GM12801 (cell line): ENCODE data around the gene CDA.

Experiments
- TF ChIP-seq, protein P1 (sequence below): IDR thresholded peaks from one replicate; pipeline ENCODE4 v1.5.1; 2011; ENCODE audit warnings: control low read depth; ENCODE audit not compliant: insufficient read length; ENCODE audit errors: extremely low read depth

The CDA gene

DNA sequence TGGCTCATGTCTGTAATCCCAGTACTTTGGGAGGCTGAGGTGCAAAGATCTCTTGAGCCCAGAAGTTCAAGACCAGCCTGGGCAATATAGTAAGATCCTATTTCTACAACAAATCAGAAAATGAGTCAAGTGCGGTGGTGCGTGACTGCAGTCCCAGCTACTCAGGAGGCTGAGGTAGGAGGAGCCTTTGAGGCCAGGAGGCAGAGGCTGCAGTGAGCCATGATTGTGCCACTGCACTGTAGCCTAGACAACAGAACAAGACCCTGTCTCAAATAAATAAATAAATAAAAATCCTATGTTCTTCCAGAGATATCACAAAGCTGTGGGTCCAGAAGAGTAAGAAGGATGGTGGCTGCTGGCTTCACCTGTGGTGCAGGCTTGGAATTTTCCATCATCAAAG is 22.1 kb downstream of the CDA start:
- TF ChIP-seq, protein P1, sequence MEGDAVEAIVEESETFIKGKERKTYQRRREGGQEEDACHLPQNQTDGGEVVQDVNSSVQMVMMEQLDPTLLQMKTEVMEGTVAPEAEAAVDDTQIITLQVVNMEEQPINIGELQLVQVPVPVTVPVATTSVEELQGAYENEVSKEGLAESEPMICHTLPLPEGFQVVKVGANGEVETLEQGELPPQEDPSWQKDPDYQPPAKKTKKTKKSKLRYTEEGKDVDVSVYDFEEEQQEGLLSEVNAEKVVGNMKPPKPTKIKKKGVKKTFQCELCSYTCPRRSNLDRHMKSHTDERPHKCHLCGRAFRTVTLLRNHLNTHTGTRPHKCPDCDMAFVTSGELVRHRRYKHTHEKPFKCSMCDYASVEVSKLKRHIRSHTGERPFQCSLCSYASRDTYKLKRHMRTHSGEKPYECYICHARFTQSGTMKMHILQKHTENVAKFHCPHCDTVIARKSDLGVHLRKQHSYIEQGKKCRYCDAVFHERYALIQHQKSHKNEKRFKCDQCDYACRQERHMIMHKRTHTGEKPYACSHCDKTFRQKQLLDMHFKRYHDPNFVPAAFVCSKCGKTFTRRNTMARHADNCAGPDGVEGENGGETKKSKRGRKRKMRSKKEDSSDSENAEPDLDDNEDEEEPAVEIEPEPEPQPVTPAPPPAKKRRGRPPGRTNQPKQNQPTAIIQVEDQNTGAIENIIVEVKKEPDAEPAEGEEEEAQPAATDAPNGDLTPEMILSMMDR: no peak

DNA sequence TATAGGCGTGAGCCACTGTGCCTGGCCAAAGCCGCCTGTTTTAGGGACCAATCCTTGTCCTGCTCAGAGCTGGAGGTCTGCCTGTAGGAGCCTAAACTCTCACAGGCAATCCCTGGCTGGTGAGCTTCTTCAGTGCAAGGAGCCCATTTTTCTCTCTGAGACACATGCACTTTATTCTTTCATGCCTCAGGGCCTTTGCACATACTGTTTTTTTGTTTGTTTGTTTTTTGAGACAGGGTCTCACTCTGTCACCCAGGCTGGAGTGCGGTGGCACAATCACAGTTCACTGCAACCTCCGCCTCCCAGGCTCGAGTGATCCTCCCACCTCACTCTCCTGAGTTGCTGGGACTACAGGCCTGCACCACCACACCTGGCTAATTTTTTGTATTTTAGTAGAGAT is 22.8 kb downstream of the CDA start:
- TF ChIP-seq, protein P1: no peak

DNA sequence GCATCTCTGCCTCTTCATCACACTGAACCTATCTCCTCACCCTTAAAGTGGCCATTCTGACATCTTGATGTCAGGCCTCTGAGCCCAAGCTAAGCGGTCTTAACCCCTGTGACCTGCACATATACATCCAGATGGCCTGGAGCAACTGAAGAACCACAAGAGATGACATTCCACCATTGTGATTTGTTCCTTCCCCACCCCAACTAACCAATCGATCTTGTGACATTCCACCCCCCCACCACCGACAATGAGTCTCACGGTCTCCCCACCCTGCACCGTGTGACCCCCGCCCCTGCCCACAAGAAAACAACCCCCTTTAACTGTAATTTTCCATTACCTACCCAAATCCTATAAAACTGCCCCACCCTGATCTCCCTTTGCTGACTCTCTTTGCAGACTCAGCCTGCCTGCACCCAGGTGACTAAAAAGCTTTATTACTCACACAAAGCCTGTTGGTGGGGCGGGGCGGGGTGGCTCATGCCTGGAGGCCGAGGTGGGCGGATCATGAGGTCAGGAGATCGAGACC is 23.4 kb downstream of the CDA start:
- TF ChIP-seq, protein P1: no peak

DNA sequence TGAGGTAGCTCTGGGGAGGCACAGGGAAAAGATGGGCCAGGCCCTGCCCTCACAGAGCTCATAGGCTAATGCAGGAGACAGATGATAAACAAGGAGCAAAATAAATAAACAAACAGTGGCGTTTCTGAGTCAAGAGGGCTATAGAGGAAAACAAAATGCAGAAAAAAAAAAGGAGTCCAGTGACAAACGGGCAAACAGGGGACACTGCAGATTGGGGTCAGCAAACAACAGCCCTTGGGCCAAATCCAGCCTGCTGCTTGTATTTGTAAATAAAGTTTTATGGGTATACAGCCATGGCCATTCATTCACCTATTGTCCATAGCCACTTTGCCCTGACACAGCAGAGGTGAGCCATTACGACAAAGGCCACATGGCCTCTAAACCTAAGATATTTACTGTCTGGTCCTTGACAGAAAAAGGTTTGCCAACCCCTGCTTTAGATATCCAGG is 25.3 kb downstream of the CDA start:
- TF ChIP-seq, protein P1: no peak

DNA sequence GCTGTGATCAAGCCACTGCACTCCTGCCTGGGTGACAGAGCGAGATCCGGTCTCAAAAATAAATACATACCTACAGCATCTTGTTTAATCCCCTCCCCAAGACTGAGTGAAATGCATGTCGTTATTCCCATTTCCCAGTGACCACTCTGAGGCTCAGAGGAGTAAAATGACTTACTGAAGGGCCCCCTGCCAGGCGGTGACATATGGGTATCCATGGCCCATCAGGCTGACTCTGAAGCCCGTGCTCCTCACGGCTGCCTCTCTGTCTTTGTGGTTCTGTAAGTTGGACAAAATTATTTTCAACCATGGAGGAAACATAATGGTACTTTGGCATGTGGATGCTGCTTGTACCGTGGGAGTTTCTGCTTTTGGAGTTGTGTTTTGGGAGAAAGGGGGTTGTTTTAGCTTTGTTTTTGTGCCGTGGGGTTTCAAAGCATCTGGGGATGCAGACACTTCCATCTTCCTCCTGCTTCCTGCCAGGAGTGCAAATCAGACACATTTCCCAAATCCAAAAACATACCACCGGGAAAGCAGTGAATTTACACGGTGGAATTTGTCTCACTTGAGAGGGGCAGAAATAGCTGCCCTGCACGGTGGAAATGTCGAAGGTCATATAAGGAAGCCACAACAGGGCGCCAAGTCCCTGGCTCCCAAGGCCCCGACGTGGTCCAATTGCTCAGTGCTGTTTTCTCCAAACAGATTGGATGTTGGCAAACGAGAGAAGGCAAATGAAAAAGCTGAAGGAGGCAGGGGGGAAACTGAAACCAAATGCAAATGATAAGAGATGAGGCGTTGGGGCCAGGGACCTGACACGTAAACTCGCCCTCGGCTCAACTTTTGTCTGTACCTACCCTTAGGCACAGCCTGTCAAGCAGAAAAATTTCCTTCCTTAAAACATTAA is 27.3 kb downstream of the CDA start:
- TF ChIP-seq, protein P1: no peak

DNA sequence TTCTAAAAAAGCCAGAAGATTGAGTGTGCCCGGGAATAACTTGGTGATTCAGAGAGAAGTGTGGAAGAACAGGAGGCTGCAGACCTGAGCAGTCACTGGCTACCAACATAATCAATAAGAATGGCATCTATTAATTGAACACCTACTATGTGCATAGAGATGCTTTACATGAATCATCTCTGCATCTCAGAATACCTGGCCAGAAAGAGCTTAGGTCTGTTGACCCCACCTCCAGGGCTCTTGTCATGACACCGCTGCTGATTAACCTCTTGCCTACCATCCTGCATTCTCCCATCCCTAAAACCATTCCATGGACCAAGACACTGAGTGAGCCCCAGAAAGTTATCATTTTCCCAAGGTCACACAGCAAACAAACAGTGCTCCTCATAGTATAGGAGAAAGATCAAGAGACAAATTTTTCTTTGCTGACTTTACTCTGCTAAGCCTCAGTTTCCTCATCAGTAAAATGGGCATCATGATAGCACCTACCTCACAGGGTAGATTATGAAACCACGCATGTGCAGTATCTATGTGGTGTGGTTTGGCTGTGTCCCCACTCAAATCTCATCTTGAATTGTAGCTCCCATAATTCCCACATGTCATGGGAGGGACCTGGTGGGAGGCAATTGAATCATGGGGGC is 28.1 kb downstream of the CDA start:
- TF ChIP-seq, protein P1: no peak

DNA sequence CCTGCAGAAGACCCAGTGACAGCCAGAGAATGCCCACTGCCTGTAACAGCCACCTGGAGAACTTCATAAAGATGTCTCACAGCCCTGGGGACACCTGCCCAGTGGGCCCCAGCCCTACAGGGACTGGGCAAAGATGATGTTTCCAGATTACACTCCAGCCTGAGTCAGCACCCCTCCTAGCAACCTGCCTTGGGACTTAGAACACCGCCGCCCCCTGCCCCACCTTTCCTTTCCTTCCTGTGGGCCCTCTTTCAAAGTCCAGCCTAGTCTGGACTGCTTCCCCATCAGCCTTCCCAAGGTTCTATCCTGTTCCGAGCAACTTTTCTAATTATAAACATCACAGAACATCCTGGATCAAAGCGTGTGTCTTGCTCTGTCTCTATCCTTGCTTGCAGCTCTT is 29.7 kb downstream of the CDA start:
- TF ChIP-seq, protein P1: no peak
